ENCODE data around the gene LIPC. TPM values are rescaled to one million over a fixed set of nuclear protein-coding genes. Genes with fewer than 3 reads are reported as not detected.

LIPC gene
- total RNA-seq, 1 experiment from 2014 or later: 1.1 TPM

DNA sequence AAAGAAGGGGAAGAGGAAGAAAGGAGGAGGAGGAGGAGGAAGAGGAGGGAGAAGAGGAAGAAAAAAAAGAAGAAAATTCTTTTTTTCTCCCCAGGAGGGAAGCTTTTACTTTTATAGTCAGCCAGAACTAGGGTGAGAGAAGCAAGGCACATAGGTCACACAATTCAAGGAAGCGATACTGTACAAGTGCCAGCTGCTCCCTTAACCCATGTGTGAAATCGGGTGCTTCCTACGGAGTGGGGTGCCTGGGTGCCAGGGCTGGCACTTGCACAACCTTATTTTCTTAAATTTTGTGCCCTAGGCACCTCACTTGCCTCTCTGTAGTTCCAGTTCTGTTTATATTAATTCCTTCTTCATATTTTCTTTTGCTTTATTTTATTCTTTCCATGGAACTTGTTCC lies 150.4 kb downstream of the LIPC start:
- Histone ChIP-seq H3K4me3 (no peak overlapping the region), H3K9me3 (replicated peaks) (no peaks in the 10 kb centered on the region), H3K4me1 (replicated peaks) (no peaks in the 10 kb centered on the region), H3K27me3 (replicated peaks) (no peaks in the 10 kb centered on the region), H3K27ac (no peak overlapping the region), H3K36me3 (no peaks in the 10 kb centered on the region)
- DNase-seq (ENCODE audit: low read depth in 1 of 2, low spot score in 2 of 2): no peak

GRCh38 chr15:58583171-58583908 lies 151.5 kb downstream of the LIPC start:
- DNase-seq (ENCODE audit: low read depth in 1 of 2, low spot score in 2 of 2): no peak
- Histone ChIP-seq H3K36me3 (no peaks in the 10 kb centered on the region), H3K4me3 (no peak overlapping the region)

DNA sequence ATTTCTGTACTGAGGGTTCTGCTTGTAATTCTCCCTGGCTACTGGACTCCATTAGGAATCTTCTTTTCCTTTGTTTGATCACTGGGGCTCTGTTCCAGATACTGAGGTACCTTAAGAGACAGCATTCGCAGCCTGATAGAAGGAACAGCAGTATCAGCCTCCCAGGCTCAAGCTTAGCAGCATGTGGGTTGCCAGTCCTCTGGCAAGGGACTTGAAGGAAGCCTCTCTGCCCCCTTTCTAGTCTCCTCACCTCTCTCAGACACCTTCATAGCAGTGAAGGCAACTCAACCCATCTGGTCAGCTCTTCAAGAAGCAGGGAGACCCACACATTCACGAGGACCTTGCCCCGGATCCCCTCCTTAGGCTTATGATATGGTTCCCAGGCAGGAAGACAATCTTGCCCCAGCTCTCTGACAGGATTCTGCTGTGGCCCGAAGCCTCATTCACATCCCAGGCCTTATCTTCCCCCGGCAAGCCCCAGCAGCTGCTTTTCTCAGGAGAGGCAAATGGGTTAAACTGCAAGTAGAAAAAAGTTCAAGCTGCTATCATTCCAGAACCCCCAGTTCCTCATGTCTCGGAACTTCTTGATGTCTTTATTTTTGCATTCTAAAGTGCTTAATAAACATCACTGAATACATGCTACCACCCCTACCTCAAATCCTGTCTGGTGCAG lies 153.1 kb downstream of the LIPC start:
- no peak for DNase-seq (ENCODE audit: low read depth in 1 of 2, low spot score in 2 of 2)
- Histone ChIP-seq H3K4me3 (no peak overlapping the region), H3K4me1 (replicated peaks) (no peaks in the 10 kb centered on the region), H3K9me3 (replicated peaks) (no peaks in the 10 kb centered on the region), H3K36me3 (no peaks in the 10 kb centered on the region), H3K27me3 (replicated peaks) (no peaks in the 10 kb centered on the region), H3K27ac (no peak overlapping the region)

More at GRCh38 chr15:58583171-58583908, 151.5 kb downstream of the LIPC start:
- no peak overlapping the region for H3K27ac ChIP-seq
- H3K4me1 ChIP-seq (replicated peaks): no peaks in the 10 kb centered on the region
- no peaks in the 10 kb centered on the region for H3K27me3 ChIP-seq (replicated peaks)
- H3K9me3 ChIP-seq (replicated peaks): no peaks in the 10 kb centered on the region

DNA sequence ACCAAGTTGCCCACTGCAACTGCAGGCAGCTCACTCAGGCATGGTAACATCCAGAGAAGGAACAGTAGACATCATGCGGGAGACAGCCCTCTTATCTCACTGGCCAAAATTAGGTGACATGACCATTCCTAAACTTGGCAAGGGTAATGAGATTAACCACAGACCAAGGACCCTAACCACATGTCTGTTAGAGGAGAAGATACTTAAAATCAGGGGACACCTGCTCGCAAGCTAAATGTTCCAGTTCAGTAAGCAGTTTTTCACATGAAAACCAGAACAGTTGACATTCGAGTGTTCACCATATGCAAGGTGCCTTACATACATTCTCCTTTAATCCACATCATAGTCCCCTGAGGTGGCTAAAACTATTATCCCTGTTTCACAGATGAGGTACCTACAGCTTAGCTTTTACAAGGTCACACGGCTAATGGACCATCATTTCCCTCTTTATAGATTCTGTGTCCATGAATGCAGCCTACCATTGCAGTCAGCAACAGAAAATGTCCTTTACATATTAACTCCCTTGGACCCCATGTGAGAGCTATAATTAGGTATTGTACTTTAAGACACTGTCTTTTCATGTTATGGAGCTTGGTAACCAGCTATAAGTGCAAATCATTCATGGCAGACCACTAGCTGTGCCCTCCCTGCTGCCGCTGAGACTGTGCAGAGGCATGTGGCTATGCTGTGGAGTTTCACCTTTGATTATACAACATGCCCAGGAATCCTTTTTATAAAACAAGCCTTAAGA lies 154.1 kb downstream of the LIPC start:
- no peaks in the 10 kb centered on the region for H3K27me3 ChIP-seq (replicated peaks)
- H3K9me3 ChIP-seq (replicated peaks): no peaks in the 10 kb centered on the region
- no peak overlapping the region for H3K4me3 ChIP-seq
- H3K27ac ChIP-seq: no peak overlapping the region
- no peak for DNase-seq (ENCODE audit: low read depth in 1 of 2, low spot score in 2 of 2)
- H3K36me3 ChIP-seq: no peaks in the 10 kb centered on the region
- no peaks in the 10 kb centered on the region for H3K4me1 ChIP-seq (replicated peaks)

DNA sequence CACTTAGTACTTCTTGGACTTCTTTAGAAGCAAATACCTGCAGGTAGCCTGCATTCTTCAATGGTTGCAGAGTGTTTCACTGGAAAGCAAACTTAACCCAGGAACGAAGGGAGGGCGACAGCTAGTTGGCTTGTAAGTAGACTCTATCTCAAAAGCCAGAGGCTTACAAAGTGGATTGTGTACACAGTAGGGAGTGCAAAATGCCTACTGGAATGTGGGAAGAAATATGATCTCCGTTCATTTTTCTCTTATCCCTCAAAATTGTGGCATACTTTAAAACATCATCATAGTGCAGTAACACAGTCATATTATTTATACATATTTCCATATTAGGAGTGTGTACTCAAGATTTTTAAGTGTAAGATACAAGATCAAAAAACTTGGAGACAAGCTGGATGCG lies 155.7 kb downstream of the LIPC start:
- Histone ChIP-seq H3K27me3 (replicated peaks) (no peaks in the 10 kb centered on the region), H3K27ac (no peak overlapping the region), H3K36me3 (no peaks in the 10 kb centered on the region), H3K9me3 (replicated peaks) (no peaks in the 10 kb centered on the region), H3K4me3 (no peak overlapping the region), H3K4me1 (replicated peaks) (no peaks in the 10 kb centered on the region)
- no peak for DNase-seq (ENCODE audit: low read depth in 1 of 2, low spot score in 2 of 2)

GRCh38 chr15:58588096-58588495 lies 156.3 kb downstream of the LIPC start:
- no peaks in the 10 kb centered on the region for H3K27me3 ChIP-seq (replicated peaks)
- H3K27ac ChIP-seq: no peak overlapping the region
- DNase-seq (ENCODE audit: low read depth in 1 of 2, low spot score in 2 of 2): no peak
- no peaks in the 10 kb centered on the region for H3K36me3 ChIP-seq
- H3K4me3 ChIP-seq: no peak overlapping the region
- H3K4me1 ChIP-seq (replicated peaks): no peaks in the 10 kb centered on the region
- no peaks in the 10 kb centered on the region for H3K9me3 ChIP-seq (replicated peaks)

- Histone ChIP-seq H3K9me3 (replicated peaks) (no peaks in the 10 kb centered on the region), H3K4me1 (replicated peaks) (no peaks in the 10 kb centered on the region), H3K27me3 (replicated peaks) (no peaks in the 10 kb centered on the region), H3K27ac (no peak overlapping the region), H3K36me3 (no peaks in the 10 kb centered on the region), H3K4me3 (no peak overlapping the region)
- no peak for DNase-seq (ENCODE audit: low read depth in 1 of 2, low spot score in 2 of 2)
These were observed 157.3 kb downstream of the LIPC start for GRCh38 chr15:58589047-58589446.

- Histone ChIP-seq H3K27me3 (replicated peaks) (no peaks in the 10 kb centered on the region), H3K9me3 (replicated peaks) (no peaks in the 10 kb centered on the region), H3K36me3 (no peaks in the 10 kb centered on the region; the same call in 1 of the 2 replicates), H3K4me1 (replicated peaks) (no peaks in the 10 kb centered on the region), H3K27ac (no peak overlapping the region), H3K4me3 (no peak overlapping the region)
- no peak for DNase-seq (ENCODE audit: low read depth in 1 of 2, low spot score in 2 of 2)
These were observed 158.4 kb downstream of the LIPC start for GRCh38 chr15:58590236-58590635.

GRCh38 chr15:58590926-58591325 lies 159.1 kb downstream of the LIPC start:
- Histone ChIP-seq H3K27me3 (replicated peaks) (no peaks in the 10 kb centered on the region), H3K9me3 (replicated peaks) (no peaks in the 10 kb centered on the region), H3K4me3 (no peak overlapping the region), H3K4me1 (replicated peaks) (no peaks in the 10 kb centered on the region), H3K27ac (no peak overlapping the region), H3K36me3 (no peaks in the 10 kb centered on the region; the same call in 1 of the 2 replicates)
- no peak for DNase-seq (ENCODE audit: low read depth in 1 of 2, low spot score in 2 of 2)

- no peak overlapping the region for H3K27ac ChIP-seq
- no peaks in the 10 kb centered on the region; the same call in 1 of the 2 replicates for H3K9me3 ChIP-seq (replicated peaks)
- peaks cover 9% of the 10 kb centered on the region for H3K36me3 ChIP-seq
- no peaks in the 10 kb centered on the region for H3K4me1 ChIP-seq (replicated peaks)
- no peak for DNase-seq (ENCODE audit: low read depth in 1 of 2, low spot score in 2 of 2)
- H3K27me3 ChIP-seq (replicated peaks): no peaks in the 10 kb centered on the region
- H3K4me3 ChIP-seq: no peak overlapping the region
These were observed 162.1 kb downstream of the LIPC start for GRCh38 chr15:58593870-58594269.

DNA sequence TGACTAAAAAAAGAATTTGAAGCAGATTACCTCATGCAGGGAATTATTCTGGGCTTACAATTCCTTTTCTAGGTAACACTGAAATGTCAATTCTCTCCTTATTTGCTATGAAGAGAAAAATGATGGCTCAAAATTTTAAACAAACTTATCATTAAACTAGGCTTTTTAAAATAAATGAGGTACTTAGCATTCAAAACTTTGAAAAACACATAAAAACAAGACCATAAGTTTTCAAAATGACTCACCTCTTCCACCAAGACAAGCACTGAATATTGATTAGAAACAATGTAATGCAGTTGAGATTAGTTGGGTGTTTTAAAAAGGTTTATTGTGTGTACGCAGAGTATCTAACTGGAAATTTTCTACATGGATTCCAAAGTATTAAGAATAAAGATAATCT lies 163.1 kb downstream of the LIPC start:
- Histone ChIP-seq H3K36me3 (peaks cover 9% of the 10 kb centered on the region), H3K4me1 (replicated peaks) (no peaks in the 10 kb centered on the region), H3K27me3 (replicated peaks) (no peaks in the 10 kb centered on the region), H3K27ac (no peak overlapping the region), H3K4me3 (no peak overlapping the region), H3K9me3 (replicated peaks) (no peaks in the 10 kb centered on the region; the same call in 1 of the 2 replicates)
- no peak for DNase-seq (ENCODE audit: low read depth in 1 of 2, low spot score in 2 of 2)

- Histone ChIP-seq H3K4me1 (replicated peaks) (no peaks in the 10 kb centered on the region), H3K27ac (no peak overlapping the region), H3K4me3 (no peak overlapping the region), H3K9me3 (replicated peaks) (no peaks in the 10 kb centered on the region; the same call in 1 of the 2 replicates), H3K36me3 (peaks cover 9% of the 10 kb centered on the region), H3K27me3 (replicated peaks) (no peaks in the 10 kb centered on the region)
- no peak for DNase-seq (ENCODE audit: low read depth in 1 of 2, low spot score in 2 of 2)
These were observed 163.9 kb downstream of the LIPC start for GRCh38 chr15:58595516-58596263.

DNA sequence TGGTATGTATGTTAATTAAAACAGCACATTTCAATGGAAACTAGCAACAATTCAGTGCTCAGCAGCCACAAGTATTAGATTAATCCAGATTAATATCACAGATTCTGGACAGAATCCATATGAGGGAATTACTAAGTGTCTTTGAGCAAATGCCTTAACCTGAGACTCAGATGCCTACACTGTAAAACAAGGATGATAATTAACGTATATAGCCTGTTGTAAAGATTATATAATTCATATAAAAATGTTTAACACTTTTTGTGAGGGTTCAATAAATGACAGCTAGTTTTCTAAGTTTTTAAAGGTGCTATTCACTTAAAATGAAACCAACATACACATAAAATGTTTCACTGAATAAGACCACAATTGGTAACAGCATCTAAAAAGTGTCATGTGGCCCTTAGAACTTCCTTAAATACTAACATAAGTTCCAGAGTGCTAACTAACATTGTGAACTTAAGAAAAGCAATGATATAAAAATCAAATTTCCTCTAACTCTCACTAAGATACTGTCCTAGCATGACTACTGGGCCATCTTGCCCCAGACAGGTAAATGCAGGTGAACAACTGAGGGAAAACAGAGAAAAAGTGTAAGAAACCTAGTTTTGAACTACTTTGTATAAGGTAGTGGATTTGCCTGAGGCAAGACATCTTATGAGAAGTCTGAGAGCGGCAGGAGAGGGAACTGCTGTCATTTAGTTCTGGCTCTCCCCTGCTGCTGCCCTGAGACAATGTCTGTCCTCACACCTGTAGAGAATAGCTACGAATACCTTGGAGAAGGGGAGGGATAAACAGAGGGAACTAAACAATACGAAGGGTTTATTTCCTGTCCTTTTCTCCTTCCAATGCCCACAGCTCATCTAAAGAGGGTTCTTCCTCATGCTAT lies 166.4 kb downstream of the LIPC start:
- DNase-seq (ENCODE audit: low read depth in 1 of 2, low spot score in 2 of 2): no peak
- H3K9me3 ChIP-seq (replicated peaks): no peaks in the 10 kb centered on the region; the same call in 1 of the 2 replicates
- no peak overlapping the region for H3K27ac ChIP-seq
- no peaks in the 10 kb centered on the region for H3K4me1 ChIP-seq (replicated peaks)
- H3K27me3 ChIP-seq (replicated peaks): no peaks in the 10 kb centered on the region
- H3K4me3 ChIP-seq: no peak overlapping the region
- H3K36me3 ChIP-seq: peaks cover 19% of the 10 kb centered on the region

Data from SJSA1 (cell line).